H9 (cell line): ENCODE measurements around the gene FBXO22. TPM values are rescaled to one million over a fixed set of nuclear protein-coding genes. Genes with fewer than 3 reads are reported as not detected.

ENCODE experiments used
- DNase-seq: peaks from one replicate; pipeline ENCODE4 v3.0.0-alpha.2; 2017
- H2AFZ ChIP-seq: one replicate; pipeline ENCODE4 v1.6.1; 2013; ENCODE audit warnings: mild to moderate bottlenecking, low read length, control low read depth, moderate library complexity
- H2AK5ac ChIP-seq: 2 replicates; pipeline ENCODE4 v1.6.1; 2013; ENCODE audit warnings: low read length, control low read depth, mixed read lengths; ENCODE audit not compliant: insufficient read length
- H2BK120ac ChIP-seq: one replicate; pipeline ENCODE4 v1.6.1; 2013; ENCODE audit warnings: low read depth, mild to moderate bottlenecking, low read length, control low read depth, inconsistent platforms; ENCODE audit not compliant: poor library complexity, severe bottlenecking
- H2BK12ac ChIP-seq: 2 replicates; pipeline ENCODE4 v1.6.1; 2013; ENCODE audit warnings: low read length, control low read depth, mixed read lengths, low read depth; ENCODE audit not compliant: insufficient read length
- H2BK15ac ChIP-seq: 2 replicates; pipeline ENCODE4 v1.6.1; 2013; ENCODE audit warnings: low read depth, low read length, control low read depth
- H2BK20ac ChIP-seq: one replicate; pipeline ENCODE4 v1.6.1; 2013; ENCODE audit warnings: low read depth, mild to moderate bottlenecking, low read length, control low read depth, inconsistent platforms; ENCODE audit not compliant: poor library complexity, severe bottlenecking
- H2BK5ac ChIP-seq: 2 replicates; pipeline ENCODE4 v1.6.1; 2013; ENCODE audit warnings: low read length, control low read depth, mixed read lengths; ENCODE audit not compliant: insufficient read length
- H3K14ac ChIP-seq: 2 replicates; pipeline ENCODE4 v1.6.1; 2013; ENCODE audit warnings: low read length, control low read depth; ENCODE audit not compliant: insufficient read depth
- H3K18ac ChIP-seq: 2 replicates; pipeline ENCODE4 v1.6.1; 2013; ENCODE audit warnings: low read depth, mild to moderate bottlenecking, mixed read lengths, low read length, control low read depth; ENCODE audit not compliant: insufficient read length
- H3K23ac ChIP-seq: 2 replicates; pipeline ENCODE4 v1.6.1; 2013; ENCODE audit warnings: low read length, control low read depth, mixed read lengths, low read depth; ENCODE audit not compliant: insufficient read length
- H3K23me2 ChIP-seq: 2 replicates; pipeline ENCODE4 v1.6.1; 2013; ENCODE audit warnings: low read depth, mild to moderate bottlenecking, mixed read lengths, low read length, control low read depth; ENCODE audit not compliant: insufficient read length, poor library complexity, severe bottlenecking
- H3K27ac ChIP-seq: 2 replicates; pipeline ENCODE4 v1.5.1; 2013; ENCODE audit warnings: low read length, control low read depth, mixed read lengths, low read depth; ENCODE audit not compliant: insufficient read length
- H3K27me3 ChIP-seq: 2 replicates; pipeline ENCODE4 v1.6.1; 2013; ENCODE audit warnings: low read length, control low read depth, inconsistent platforms; ENCODE audit not compliant: insufficient read depth
- H3K4ac ChIP-seq: 2 replicates; pipeline ENCODE4 v1.6.1; 2013; ENCODE audit warnings: low read depth, mild to moderate bottlenecking, control low read depth, inconsistent platforms, low read length, moderate library complexity
- H3K4me1 ChIP-seq: 2 replicates; pipeline ENCODE4 v1.6.1; 2013; ENCODE audit warnings: low read length, control low read depth, inconsistent platforms; ENCODE audit not compliant: insufficient read depth
- H3K4me2 ChIP-seq: 2 replicates; pipeline ENCODE4 v1.6.1; 2013; ENCODE audit warnings: low read length, control low read depth, mixed read lengths; ENCODE audit not compliant: insufficient read length, insufficient read depth
- H3K56ac ChIP-seq: 2 replicates; pipeline ENCODE4 v1.6.1; 2013; ENCODE audit warnings: low read depth, mild to moderate bottlenecking, mixed read lengths, low read length, control low read depth; ENCODE audit not compliant: insufficient read length
- H3K79me1 ChIP-seq: 2 replicates; pipeline ENCODE4 v1.6.1; 2013; ENCODE audit warnings: low read depth, mild to moderate bottlenecking, moderate library complexity, low read length, control low read depth, inconsistent platforms; ENCODE audit not compliant: insufficient read depth, poor library complexity, severe bottlenecking
- H3K79me2 ChIP-seq: 2 replicates; pipeline ENCODE4 v1.6.1; 2013; ENCODE audit warnings: low read length, control low read depth, inconsistent platforms; ENCODE audit not compliant: insufficient read depth
- H3K9ac ChIP-seq: 2 replicates; pipeline ENCODE4 v1.6.1; 2013; ENCODE audit warnings: low read length, control low read depth, mixed read lengths; ENCODE audit not compliant: insufficient read length; ENCODE audit errors: extremely low read depth
- H3K9me3 ChIP-seq: one replicate; pipeline ENCODE4 v1.6.1; 2013; ENCODE audit warnings: low read depth, low read length, inconsistent platforms; ENCODE audit not compliant: control insufficient read depth
- H3T11ph ChIP-seq: one replicate; pipeline ENCODE4 v1.6.1; 2013; ENCODE audit warnings: mild to moderate bottlenecking, low read length, control low read depth, inconsistent platforms
- H4K20me1 ChIP-seq: one replicate; pipeline ENCODE4 v1.6.1; 2013; ENCODE audit not compliant: control insufficient read depth, insufficient read length, insufficient read depth
- H4K5ac ChIP-seq: 2 replicates; pipeline ENCODE4 v1.6.1; 2013; ENCODE audit warnings: low read depth, mild to moderate bottlenecking, mixed read lengths, low read length, control low read depth; ENCODE audit not compliant: insufficient read length
- H4K8ac ChIP-seq: replicated peaks from 2 replicates; pipeline ENCODE4 v1.6.1; 2013; ENCODE audit warnings: low read length, control low read depth, mixed read lengths, low read depth; ENCODE audit not compliant: insufficient read length
- H4K91ac ChIP-seq: 2 replicates; pipeline ENCODE4 v1.6.1; 2013; ENCODE audit warnings: low read depth, mild to moderate bottlenecking, moderate library complexity, mixed read lengths, low read length, control low read depth; ENCODE audit not compliant: insufficient read length
- H3K27ac Mint-ChIP-seq, 3 experiments: 2 replicates in 2 of 3; 3 replicates in 1 of 3; pipeline ENCODE4 v1.8.0; 2020 to 2021; ENCODE audit warnings: mixed read lengths in 3 of 3, mild to moderate bottlenecking in 1 of 3, moderate library complexity in 1 of 3
- H3K27me3 Mint-ChIP-seq: 2 replicates; pipeline ENCODE4 v1.8.0; 2021; ENCODE audit warnings: low read depth, mild to moderate bottlenecking, moderate library complexity, mixed read lengths
- H3K36me3 Mint-ChIP-seq, 3 experiments: 2 replicates in 2 of 3; 3 replicates in 1 of 3; pipeline ENCODE4 v1.8.0; 2020 to 2021; ENCODE audit warnings: low read depth in 3 of 3, mixed read lengths in 3 of 3; ENCODE audit not compliant: insufficient read depth in 1 of 3
- H3K4me1 Mint-ChIP-seq, 2 experiments: 2 replicates each; pipeline ENCODE4 v1.8.0; 2020; ENCODE audit warnings: mixed read lengths in 2 of 2
- H3K4me3 Mint-ChIP-seq, 2 experiments: 2 replicates in 1 of 2; 3 replicates in 1 of 2; pipeline ENCODE4 v1.8.0; 2020 to 2021; ENCODE audit warnings: mild to moderate bottlenecking in 2 of 2, mixed read lengths in 2 of 2, moderate library complexity in 1 of 2
- H3K9me3 Mint-ChIP-seq, 2 experiments: 2 replicates in 1 of 2; 3 replicates in 1 of 2; pipeline ENCODE4 v1.8.0; 2020; ENCODE audit warnings: mild to moderate bottlenecking in 2 of 2, mixed read lengths in 2 of 2, moderate library complexity in 1 of 2
- CTCF ChIP-seq: fragments of 200-600 bp; sonication (generic); conservative IDR thresholded peaks from 3 replicates; pipeline ENCODE4 v1.8.0; 2021; ENCODE audit warnings: antibody characterized with exemption, mild to moderate bottlenecking
- WGBS: extraction: QIAGEN DNeasy Blood & Tissue Kit; methylation state at CpG from one replicate; pipeline ENCODE4 v1.1.7; 2013; ENCODE audit warnings: missing lambda C conversion rate, low lambda C conversion rate, mixed read lengths; ENCODE audit not compliant: insufficient read length; ENCODE audit errors: extremely low coverage; 5-methylcytosine and 5-hydroxymethylcytosine counted together
- total RNA-seq: library from RNA; stranded (reverse); gene quantifications from 2 replicates; pipeline ENCODE4 v1.2.1, GENCODE V29; 2021

Gene FBXO22
- total RNA-seq, 1 experiment from 2014 or later, result 59.9 TPM

- H4K91ac ChIP-seq, result no peak overlapping the region
- H2BK12ac ChIP-seq, result no peak overlapping the region
- H3K23ac ChIP-seq, result no peak overlapping the region
- no peak overlapping the region for H2BK5ac ChIP-seq
- no peak overlapping the region for H3K4me3 Mint-ChIP-seq
- no peaks in the 10 kb centered on the region for H3K4me1 Mint-ChIP-seq
- H3K79me2 ChIP-seq, result no peaks in the 10 kb centered on the region
- peaks cover 0 to 2% (median 1%) of the 10 kb centered on the region in 3 experiments; a peak in 4 of 7 replicates for H3K36me3 Mint-ChIP-seq
- H4K20me1 ChIP-seq, result no peaks in the 10 kb centered on the region
- peaks cover 3 to 5% of the 10 kb centered on the region in 2 experiments; a peak in 3 of 5 replicates for H3K9me3 Mint-ChIP-seq
- H3K4me1 ChIP-seq, result no peaks in the 10 kb centered on the region
- no peak overlapping the region for H3K27ac Mint-ChIP-seq
- H3K27me3 Mint-ChIP-seq, result peaks cover 3% of the 10 kb centered on the region; the same call in 1 of the 2 replicates
- H2AK5ac ChIP-seq, result no peak overlapping the region
- no peak overlapping the region for H3K14ac ChIP-seq
- H3K27ac ChIP-seq, result no peak overlapping the region
- no peaks in the 10 kb centered on the region for H3K9me3 ChIP-seq
- no peak overlapping the region for H4K5ac ChIP-seq
- no peak for TF ChIP-seq CTCF
- H3K27me3 ChIP-seq, result no peaks in the 10 kb centered on the region
- H2BK20ac ChIP-seq, result no peak overlapping the region
- no peak overlapping the region for H3K18ac ChIP-seq
- H2AFZ ChIP-seq, result no peak overlapping the region
- H3T11ph ChIP-seq, result no peak overlapping the region
- H3K56ac ChIP-seq, result no peak overlapping the region
- H3K4me2 ChIP-seq, result no peak overlapping the region
- no peak overlapping the region for H2BK120ac ChIP-seq
- H3K4ac ChIP-seq, result no peak overlapping the region
- no peaks in the 10 kb centered on the region for H3K23me2 ChIP-seq
- H3K79me1 ChIP-seq, result no peaks in the 10 kb centered on the region
- H4K8ac ChIP-seq, result no peak overlapping the region
- H2BK15ac ChIP-seq, result no peak overlapping the region
- H3K9ac ChIP-seq, result no peak overlapping the region
- no peak for DNase-seq
- WGBS, result no CpG with 5 or more reads among the region's 4 CpGs
These were observed 42.3 kb downstream of the FBXO22 start for GRCh38 chr15:75945953-75946352.
